CD4-positive, alpha-beta T cell treated with Interleukin-17A for 1 hour (primary cell): ENCODE data around the gene SVIP.

Source experiments
- DNase-seq: peaks from one replicate; pipeline ENCODE4 v3.0.0-alpha.2; 2020

Gene SVIP

GRCh38 chr11:22829231-22830081, at the start of gene SVIP:
Gene SVIP (minus strand): TSS chr11:22829801. CDS start chr11:22829748, 53 bp downstream.
- DNase-seq: peak; percentile 93

GRCh38 chr11:22878604-22879003, 49.0 kb upstream of the SVIP start:
- no peak for DNase-seq

GRCh38 chr11:22878039-22878438, 48.4 kb upstream of the SVIP start:
- no peak for DNase-seq

GRCh38 chr11:22875869-22876473, 46.4 kb upstream of the SVIP start:
- peak; percentile 80 for DNase-seq

- no peak for DNase-seq
These were observed 39.7 kb upstream of the SVIP start for GRCh38 chr11:22869325-22869724.

- DNase-seq: no peak
These were observed 30.6 kb upstream of the SVIP start, which contains the start of gene CCDC179 for GRCh38 chr11:22860241-22860640. Gene CCDC179 (minus strand): TSS chr11:22860474. CDS start chr11:22860421, 53 bp downstream.

- DNase-seq: no peak
These were observed 30.2 kb upstream of the SVIP start for GRCh38 chr11:22859756-22860155.

- no peak for DNase-seq
These were observed 21.9 kb upstream of the SVIP start for GRCh38 chr11:22851477-22851876.

GRCh38 chr11:22846726-22847125, 17.1 kb upstream of the SVIP start:
- DNase-seq: no peak

GRCh38 chr11:22832315-22833015, 2.9 kb upstream of the SVIP start:
- DNase-seq: no peak

GRCh38 chr11:22830082-22830414, 447 bp upstream of the SVIP start:
- no peak for DNase-seq

- no peak for DNase-seq
These were observed 1.2 kb downstream of the SVIP start for GRCh38 chr11:22828373-22828772.

- DNase-seq: no peak
These were observed 7.4 kb downstream of the SVIP start for GRCh38 chr11:22822203-22822602.

GRCh38 chr11:22809893-22810292, 19.7 kb downstream of the SVIP start:
- DNase-seq: no peak

GRCh38 chr11:22808571-22809197, 20.9 kb downstream of the SVIP start:
- DNase-seq: no peak

- no peak for DNase-seq
These were observed 21.6 kb downstream of the SVIP start for GRCh38 chr11:22807855-22808570.

GRCh38 chr11:22807391-22807790, 22.2 kb downstream of the SVIP start:
- no peak for DNase-seq

- no peak for DNase-seq
These were observed 26.7 kb downstream of the SVIP start for GRCh38 chr11:22802861-22803260.

- DNase-seq: no peak
These were observed 29.1 kb downstream of the SVIP start for GRCh38 chr11:22800482-22800881.

- DNase-seq: no peak
These were observed 30.7 kb downstream of the SVIP start for GRCh38 chr11:22798901-22799300.

GRCh38 chr11:22797047-22797446, 32.6 kb downstream of the SVIP start:
- no peak for DNase-seq

GRCh38 chr11:22795914-22796313, 33.7 kb downstream of the SVIP start:
- no peak for DNase-seq

- no peak for DNase-seq
These were observed 37.1 kb downstream of the SVIP start for GRCh38 chr11:22792497-22792896.
